Activated effector memory CD4-positive, alpha-beta T cell treated with anti-CD3 and anti-CD28 coated beads, Interleukin-2, amount 50 U/mL, for 16 hours (primary cell): Measurements from ENCODE around the gene TRPV4.
"Not testable (repeated sequence)": the region's sequence is repeated elsewhere in the genome, so short reads cannot be mapped to it uniquely, and the experiment has no call there.

Experiments used
- DNase-seq: peaks from one replicate; pipeline ENCODE4 v3.0.0-alpha.2; 2020

The TRPV4 gene

DNA sequence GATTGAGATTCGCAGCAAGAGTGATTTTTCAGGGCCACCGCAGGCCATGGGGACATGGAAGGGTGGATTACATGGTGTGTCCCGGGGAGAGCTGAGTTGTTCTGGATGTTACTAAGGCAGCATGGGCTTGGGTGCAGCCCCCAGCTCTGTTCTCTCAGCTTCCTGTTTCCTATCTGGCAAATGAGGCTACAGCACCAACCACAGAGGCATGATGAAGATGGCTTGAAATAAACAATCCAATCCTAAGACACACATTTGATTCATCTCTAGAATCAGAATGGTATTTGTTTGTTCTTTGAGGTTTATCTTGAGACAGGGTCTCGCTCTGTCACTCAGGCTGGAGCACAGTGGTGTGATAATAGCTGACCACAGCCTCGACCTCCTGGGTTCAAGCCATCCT, 25.6 kb upstream of the TRPV4 start:
- DNase-seq, result no peak

DNA sequence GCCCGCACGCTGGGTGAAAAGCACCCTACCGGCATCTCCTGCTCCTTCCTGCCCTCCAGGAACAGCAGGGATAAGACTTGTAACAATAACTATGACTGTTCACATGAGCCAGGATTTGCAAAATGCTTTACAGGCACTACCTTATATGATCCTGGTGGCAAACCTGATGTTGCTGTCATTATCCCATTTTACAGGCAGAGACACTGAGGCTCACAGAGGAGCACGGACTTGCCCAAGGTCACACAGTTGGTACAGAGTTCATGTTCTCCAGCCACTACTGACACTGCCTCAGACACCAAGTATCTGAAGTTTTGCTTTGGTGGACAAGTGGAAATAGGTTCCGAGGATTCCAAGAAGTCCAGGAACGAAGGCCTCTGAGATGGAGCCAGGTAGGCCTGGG, 24.5 kb upstream of the TRPV4 start:
- DNase-seq, result no peak

DNA sequence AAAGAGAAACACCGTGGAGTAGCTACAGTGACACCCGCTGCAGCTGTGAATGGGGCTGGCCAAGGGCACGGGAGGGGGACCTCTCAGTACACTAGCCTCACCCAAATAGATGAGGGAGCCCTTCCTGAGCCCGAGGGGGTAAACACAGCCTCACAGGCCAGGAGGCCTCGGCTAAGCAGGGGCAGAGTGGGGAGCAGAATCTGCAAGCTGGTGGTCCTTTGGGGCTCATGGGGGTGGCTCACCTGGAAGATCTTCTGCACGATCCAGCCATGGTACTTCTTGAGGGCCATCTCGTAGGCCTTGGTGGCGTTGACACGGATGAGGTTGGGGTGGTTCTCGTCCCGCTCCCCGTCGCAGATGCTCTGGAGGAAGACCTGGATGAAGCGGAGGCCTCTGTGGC, 22.2 kb upstream of the TRPV4 start:
- no peak for DNase-seq

DNA sequence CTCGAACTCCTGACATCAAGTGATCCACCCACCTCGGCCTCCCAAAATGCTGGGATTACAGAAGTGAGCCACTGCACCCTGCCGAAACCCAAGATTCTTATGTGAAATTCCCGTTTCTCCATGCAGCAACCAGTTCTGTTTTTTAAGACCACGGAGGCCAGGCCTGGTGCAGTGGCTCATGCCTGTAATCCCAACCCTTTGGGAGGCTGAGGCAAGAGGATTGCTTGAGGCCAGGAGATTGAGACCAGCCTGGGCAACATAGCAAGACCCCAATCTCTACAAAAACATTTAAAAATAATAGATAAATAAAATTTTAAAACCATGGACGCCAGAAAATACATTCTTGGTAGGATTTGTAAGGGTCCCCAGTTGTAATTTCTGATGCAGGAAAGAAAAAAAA, 17.3 kb upstream of the TRPV4 start:
- DNase-seq, result not testable (repeated sequence)

DNA sequence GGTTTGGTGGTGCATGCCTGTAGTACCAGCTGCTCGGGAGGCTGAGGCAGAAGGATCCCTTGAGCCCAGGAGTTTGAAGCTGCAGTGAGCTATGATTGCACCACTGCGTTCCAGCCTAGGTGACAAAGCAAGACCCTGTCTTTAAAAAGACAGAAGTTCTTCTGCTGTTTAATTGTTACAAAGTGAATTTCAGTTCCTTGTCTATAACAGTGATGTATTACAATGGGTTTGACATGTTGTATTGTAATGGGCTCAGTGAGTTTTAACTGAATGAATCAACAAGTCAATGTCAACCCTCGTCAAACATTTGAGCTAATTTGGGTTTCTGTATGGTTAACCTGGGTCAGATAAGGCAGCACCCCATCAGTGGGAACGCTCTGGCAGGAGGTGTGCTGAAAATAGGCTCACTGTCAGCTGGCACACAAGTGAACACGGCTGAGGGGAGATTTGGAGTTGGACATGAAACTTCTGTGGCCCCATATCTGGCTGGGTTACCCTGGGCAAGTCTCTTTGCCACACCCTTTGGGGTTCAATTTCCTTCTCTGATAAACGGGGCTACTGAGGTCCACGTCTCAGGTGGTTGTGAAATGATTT, 14.0 kb upstream of the TRPV4 start:
- no peak for DNase-seq

DNA sequence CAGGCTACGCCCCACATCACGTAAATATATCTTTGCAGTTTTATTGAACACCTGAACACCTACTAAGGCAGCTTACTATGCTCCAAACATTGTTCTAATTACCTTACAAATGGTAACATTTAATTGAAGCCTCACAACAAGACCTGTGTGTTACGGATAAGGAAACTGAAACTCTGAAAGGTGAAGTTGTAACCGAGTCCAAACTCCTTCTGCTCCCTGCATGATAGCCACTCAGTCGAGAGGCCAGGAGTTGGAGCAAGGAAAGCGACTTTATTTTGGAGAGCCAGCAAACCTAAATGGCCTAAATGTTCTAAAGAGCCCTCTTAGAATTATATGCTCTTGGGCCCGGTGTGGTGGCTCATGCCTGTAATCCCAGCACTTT, 12.6 kb upstream of the TRPV4 start:
- DNase-seq, result no peak

DNA sequence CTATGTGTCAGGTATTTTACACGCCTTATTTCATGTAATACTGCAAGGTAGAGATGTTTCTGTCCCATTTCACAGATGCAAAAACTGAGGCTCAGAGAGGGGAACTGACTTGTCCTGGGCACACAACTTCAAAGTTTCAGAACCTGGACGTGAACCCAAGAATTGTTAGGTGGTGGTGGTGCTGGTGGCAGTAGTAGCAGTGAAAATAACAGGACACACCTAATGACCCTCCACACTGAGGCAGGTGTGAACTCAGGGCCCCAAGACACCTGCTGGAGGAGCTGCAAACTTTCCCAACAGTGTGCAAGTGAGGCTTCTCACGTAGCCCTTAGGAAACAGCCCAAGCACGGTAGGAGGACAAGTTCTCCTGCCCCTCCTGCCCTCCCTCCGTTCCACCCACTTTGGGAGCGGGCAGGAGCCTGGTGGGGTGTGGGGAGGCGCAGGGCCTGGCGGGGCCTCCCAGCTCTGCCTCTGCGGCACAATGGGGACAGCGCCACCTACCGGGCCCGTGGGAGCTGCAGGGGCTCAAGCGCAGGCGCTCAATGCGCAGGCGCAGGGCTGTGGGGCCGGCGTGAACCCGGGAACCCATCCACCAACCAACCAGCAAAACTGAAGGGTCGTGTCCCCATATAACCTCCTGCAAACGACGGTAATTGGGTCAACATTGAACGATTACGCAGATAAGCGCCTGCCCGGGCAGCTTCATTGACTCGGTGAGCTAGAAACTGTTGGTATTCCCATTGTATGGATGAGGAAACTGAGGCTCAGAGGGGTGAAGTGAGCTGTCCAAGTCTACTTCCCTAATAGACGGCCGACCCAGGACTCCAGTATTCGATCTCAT, 12.0 kb upstream of the TRPV4 start:
- peak; percentile 97 for DNase-seq

DNA sequence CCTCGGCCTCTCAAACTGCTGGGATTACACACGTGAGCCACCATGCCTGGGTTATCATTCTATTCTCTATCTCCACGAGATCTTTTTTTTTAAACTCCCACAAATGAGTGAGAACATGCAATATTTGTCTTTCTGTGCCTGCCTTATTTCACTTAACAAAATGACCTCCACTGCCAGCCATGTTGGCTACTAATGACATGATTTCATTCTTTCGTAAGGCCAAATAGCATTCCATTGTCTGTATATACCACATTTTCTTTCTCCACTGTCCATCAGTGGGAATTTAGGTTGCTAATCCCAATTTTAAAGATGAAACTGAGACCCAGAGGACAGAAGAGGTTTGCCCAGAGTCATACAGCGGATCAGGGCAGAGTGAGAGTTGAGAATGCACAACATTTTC, 10.9 kb upstream of the TRPV4 start:
- no peak for DNase-seq

DNA sequence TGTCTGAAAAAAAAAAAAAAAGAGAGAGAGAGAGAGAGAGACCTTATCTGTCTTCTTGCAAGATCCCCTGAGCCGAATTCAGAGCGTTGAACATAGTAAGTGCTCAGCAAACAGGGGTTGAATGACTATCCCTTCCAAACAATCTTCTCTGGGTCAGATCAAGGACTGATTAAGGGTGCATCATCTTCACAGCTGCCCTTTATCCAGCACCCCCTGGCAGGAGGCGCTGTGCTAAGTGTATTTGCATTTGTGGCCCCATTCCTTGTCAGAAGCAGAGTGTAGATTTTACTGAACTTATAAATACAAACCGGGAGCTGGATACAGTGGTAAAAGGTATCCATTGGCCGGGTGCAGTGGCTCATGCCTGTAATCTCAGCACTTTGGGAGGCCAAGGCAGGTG, 8.8 kb upstream of the TRPV4 start:
- DNase-seq, result no peak

DNA sequence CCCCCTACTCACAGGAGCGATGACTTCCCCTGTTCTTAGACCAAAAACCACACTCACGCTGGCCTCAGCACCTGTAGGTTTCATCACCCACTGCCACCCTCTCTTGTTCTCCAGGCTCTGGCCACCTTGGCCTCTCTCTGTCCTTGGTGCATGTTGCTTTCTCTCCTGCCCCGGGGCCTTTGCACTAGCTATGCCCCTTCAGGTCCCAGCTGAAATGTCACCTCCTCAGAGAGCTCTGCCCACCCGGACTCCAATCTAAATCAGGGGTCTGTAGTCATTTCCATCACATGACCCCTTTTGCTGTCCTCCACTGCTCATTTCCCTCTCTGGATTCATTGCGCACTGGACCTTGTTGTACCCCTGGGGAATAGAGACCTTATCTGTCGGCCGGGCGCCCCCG, 8.2 kb upstream of the TRPV4 start:
- DNase-seq, result no peak

DNA sequence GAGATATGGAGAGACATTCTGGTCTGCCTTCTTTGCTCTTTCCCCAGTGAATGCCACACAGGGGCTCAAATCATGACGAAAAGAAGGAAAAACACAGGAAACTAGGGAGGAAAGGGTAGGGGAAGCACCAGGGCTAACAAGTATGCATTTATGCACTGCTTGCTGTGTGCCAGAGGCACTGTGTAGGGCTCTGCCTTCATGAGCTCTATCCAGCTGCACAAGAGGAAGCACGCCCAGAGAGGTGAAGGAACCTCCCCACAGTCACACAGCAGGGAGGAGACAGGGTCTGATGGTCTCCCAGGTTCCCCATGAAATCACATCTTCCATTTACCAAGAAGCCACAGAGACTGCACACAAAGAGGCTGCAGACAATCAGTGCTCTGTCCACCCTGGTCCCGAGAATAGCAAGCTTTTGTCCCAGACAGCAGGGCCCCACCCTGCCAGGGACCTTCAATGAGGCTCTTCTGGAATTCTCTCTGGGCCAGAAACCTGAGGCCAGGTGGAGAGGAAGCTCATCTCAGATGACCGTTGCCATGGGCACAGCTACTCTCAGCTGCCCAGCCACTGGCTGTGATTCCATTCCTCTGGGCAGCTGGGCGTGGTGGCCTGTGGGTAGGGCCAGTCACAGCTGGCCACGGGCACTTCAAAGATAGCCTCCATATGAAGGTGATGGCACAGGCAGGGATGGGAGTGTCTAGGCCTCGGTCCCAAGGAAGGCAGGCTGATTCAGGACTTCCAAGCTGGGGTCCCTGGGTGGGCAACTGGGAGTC, 7.3 kb upstream of the TRPV4 start:
- no peak for DNase-seq

DNA sequence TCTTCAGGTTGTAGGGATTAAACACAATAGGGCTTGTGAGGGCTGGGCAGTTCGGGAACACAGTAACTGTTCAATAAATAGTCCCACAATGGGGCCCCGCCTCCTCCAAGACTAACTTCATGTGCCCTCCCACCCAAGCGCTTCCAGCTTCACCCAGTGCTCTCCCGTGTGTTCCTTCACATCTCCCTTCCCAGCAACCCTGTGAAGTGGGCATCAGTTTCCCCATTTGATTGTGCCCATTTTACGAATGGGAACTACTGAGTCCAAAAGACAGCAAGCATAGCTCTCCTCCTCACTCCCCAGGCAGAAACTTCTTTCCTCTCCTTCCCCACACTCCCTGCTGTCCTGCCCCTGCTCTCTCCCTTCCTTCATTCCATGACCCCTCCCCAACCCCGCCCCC, 6.2 kb upstream of the TRPV4 start:
- DNase-seq, result no peak

DNA sequence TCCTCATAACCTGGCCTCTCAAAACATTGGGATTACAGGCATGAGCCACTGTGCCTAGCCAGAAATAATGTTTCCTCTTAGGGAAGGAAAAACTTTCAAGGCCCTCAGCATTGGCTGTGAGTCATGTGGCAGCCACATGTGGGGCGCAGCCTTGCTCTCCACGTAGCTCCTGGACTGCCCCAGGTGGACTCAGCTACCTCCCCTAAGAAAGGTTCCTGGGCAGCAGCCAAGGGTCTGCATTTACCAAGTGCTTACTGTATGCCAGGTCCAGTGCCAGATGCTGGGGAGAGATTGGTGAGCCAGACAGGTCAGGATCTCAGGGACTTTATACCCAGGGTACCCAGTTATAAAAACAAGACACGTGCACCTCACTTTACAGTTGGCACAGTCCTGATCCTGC, 3.7 kb upstream of the TRPV4 start:
- DNase-seq, result no peak

DNA sequence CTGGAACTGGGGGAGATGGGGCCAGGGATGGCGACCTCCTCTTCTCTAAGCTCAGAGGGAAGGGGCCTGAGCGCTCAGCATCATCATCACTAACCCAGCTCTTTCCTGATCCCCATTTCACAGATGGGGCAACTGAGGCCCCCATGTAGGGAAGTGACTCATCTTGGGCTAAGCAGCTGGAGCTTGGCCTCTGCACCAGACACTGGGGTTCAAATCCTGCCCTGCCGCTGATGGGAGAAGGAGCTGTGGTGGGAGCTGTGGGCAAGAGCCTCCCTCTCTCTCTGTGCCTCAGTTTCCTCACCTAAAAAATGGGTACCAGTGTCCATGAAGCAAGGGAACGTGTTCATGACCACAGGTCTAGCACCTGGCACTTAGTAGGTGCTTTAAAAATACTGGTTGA, 2.6 kb upstream of the TRPV4 start:
- DNase-seq, result no peak

DNA sequence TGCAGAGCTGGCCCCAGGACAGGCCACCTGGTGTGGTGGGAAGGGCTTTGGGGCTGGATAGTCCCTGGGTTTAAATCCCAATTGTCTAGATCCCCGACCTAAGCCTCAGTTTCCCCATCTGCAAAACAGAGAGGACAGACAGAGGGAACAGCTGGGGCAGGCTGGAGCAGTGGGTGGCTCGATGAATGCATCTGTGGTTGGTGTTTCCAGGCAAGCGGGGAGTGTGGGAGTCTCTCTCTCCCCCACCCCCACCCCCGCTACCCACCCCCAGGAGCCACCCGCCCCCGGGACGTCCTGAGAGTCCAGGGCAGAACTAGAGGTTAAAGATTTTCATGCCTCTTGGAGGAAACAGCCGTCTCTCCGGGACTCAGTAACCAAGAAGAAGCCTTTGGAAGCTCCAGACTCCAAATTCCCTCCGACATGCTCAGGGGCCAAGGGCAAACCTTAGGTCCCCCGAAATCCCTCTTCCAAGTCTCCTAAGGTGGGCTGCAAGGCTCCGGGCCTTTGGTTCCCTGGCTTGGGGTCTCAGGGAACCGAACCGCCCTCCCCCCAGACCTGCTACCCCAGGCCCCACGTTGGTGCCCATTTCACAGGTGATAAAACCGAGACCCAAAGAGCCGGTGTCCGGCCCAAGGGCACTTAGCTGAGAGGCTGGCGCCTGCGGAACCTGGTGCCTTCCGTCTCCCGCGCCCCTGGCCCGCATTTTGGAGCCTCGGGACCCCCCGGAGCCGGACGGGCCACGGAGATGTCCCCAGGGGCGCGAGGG, 474 bp downstream of the TRPV4 start:
- DNase-seq, result no peak

DNA sequence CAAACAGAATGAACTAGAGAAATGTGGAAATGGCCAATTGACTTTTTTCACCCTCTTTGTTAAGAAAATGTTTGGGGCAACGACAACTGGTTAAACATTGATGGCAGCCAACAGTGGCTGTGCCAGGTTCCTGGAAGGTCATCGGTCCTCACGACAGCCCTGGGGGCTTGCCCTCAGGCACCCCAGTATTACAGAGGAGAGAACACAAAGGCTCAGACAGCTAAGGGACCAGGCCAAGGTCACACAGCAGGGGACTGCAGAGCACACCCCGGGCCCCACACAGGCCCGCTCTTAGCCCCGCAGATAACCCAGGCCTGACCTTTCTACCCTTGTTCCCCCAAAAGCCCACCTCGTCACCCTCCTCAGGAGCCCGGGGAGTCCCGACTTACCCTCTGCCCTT, 1.3 kb downstream of the TRPV4 start:
- DNase-seq, result no peak

DNA sequence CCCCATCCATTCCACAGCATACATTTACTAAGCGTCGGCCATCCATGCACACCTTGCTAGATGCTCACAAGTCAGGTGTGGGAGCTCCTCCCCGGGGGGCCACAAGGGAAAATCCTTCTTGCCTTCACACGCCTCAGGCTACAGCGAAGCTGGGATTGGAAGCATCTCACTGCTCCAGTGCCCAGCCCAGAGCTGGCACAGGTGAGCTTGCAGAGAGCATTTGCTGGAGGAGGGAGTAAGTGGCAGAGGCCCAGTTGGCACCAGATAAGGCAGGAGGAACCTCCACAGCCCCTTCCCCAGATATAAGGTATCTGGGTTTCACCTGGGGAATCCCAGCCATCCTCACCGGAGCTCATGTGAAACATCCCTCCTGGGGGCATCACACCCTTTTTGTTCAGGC, 1.8 kb downstream of the TRPV4 start:
- DNase-seq, result no peak

DNA sequence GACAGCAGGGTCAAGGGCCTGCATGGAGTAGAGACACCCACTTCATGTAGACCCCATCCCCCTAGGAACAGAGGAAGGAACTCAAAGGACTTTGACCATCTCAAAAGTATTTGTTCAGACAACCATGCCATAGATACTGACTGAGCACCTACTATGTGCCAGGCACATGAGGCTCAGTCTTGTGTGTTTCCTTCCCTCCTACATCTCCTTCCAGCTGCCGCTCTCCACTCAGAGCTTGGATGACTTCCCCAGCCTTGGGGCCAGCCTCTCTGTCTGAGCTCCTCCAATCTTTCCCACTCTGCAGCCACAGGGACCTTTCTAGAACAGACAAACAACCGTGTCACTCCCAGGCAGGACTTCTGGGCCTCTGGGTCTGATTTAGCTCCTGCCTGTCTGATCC, 2.5 kb downstream of the TRPV4 start:
- DNase-seq, result no peak

DNA sequence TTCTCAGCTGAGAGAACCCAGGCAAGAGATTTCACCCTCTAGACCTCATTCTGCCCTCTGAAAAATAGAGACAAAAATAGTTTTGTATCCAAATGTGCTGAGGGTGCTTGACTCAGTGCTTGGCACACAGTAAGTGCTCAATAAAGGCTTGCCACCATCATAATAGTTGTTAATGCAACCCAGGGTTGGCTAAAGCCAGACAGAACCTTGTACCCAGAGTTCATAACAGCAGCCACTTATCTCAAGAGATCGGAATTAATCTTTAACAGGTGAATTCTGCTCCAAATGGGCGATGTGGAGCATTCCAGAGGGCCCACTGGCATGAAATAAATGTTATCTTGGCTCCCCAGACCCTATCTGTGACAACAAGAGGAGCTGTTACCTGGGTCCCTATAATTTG, 2.9 kb downstream of the TRPV4 start:
- no peak for DNase-seq

DNA sequence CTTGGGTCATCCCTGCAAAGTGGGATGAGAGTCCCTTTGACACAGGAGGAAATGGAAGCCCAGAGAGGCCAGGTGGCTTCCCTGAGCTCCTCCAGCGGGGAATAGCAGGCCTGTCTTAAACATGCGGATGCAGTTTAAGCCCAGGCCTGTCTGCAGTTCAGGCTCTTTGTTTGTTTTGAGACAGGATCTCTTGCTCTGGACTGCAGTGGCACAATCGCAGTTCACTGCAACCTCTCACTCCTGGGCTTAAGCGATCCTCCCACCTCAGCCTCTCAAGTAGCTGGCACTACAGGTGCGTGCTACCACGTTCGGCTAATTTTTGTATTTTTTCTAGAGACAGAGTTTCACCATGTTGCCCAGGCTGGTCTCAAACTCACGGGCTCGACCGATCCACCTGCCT, 3.5 kb downstream of the TRPV4 start:
- no peak for DNase-seq

DNA sequence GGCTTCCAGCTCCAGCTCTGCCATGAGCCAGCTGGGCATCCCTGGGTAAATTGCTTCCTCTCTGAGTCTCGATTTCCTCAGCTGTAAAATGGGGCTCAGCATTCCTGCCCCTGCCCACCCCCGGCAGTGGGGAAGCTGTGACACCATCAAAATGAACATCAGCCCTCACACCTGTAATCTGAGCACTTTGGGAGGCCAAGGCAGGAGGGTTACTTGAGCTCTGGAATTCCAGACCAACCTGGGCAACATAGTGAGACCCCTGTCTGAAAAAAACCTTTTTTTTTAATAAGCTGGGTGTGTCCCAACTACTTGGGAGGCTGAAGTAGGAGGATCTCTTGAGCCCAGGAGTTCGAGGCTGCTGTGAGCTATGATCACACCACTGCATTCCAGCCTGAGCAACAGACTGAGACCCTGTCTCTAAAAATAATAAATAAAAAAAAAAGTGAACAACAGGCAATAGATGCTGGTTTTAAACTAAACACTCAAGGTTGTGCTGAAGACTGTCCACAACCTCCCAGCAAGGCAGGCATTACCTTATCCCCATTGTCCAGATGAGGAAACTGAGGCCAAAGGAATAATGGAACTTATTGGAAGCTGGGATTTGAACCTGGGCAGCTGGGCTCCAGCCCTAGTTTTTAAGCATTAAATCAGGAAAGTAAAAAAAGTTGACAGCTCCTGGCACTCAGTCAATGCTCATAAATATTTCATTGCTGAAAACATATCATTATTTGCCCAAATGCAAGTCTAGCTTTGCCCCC, 4.3 kb downstream of the TRPV4 start:
- DNase-seq, result no peak
